HG02642 (cell line): ENCODE results near the gene OTOGL.

Source experiments
- ATAC-seq: cut with Tn5 transposase; IDR thresholded peaks from one replicate; pipeline ENCODE4 v1.9.1; 2021; ENCODE audit warnings: mild to moderate bottlenecking; ENCODE audit not compliant: unreplicated experiment, poor library complexity

The OTOGL gene

GRCh38 chr12:80422550-80422949 is 323.2 kb downstream of the OTOGL start:
- no peak for ATAC-seq
